Kidney epithelial cell (primary cell): ENCODE data around the gene EVL. TPM values are rescaled to one million over a fixed set of nuclear protein-coding genes. Genes with fewer than 3 reads are reported as not detected.

Source experiments
- DNase-seq: peaks from one replicate; pipeline ENCODE4 v3.0.0-alpha.2; 2010; ENCODE audit warnings: low read depth
- H3K27me3 ChIP-seq: 2 replicates; pipeline ENCODE4 v1.6.0; 2011; ENCODE audit warnings: low read length; ENCODE audit not compliant: control insufficient read depth, insufficient read depth
- H3K36me3 ChIP-seq: 2 replicates; pipeline ENCODE4 v1.5.1; 2011; ENCODE audit warnings: low read length; ENCODE audit not compliant: control insufficient read depth, insufficient read depth
- H3K4me3 ChIP-seq: 2 replicates; pipeline ENCODE4 v1.5.1; 2011; ENCODE audit warnings: low read depth, mild to moderate bottlenecking, control low read depth, low read length
- total RNA-seq: library from RNA; depleted of rRNA; stranded (reverse); fragments of >200 nt; gene quantifications from 2 replicates; pipeline ENCODE4 v1.2.3, GENCODE V29; 2015
- TF ChIP-seq, protein P1 (sequence below): IDR thresholded peaks from 2 replicates; pipeline ENCODE4 v1.5.1; 2011; ENCODE audit warnings: mild to moderate bottlenecking, moderate library complexity, low read length, control low read depth, inconsistent platforms; ENCODE audit not compliant: insufficient read depth, poor library complexity, severe bottlenecking

The EVL gene
- total RNA-seq, 1 donor from 2014 or later = 42.4 TPM

DNA sequence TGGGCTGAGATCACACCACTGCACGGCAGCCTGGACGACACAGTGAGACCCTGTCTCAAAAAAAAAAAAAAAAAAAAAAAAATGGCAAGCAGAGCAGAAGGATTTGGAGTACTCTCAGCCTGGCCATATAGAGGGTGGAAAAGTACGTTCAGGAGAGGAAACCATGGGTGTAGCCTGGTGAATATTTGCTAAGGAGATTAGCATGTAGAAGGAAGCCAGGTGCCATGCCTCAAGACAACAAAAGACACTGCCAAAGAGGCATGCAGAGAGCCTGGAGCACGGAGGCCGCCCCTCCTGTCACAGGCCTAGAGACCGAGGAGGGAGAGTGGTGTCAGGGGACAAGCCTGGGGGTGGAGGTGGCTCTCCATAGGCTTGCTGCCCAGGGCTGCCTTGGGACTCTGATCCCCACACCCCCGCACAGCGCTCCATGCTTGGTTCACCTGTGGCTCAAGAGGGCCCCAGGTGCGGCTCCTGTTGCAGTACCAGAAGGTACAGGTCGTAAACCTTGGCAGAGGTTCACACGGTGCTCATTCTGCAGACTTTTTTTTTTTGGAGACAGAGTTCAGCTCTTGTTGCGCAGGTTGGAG lies 122.1 kb downstream of the EVL start:
- no peak for DNase-seq
- H3K27me3 ChIP-seq = no peaks in the 10 kb centered on the region
- H3K36me3 ChIP-seq = no peaks in the 10 kb centered on the region
- TF ChIP-seq, protein P1, sequence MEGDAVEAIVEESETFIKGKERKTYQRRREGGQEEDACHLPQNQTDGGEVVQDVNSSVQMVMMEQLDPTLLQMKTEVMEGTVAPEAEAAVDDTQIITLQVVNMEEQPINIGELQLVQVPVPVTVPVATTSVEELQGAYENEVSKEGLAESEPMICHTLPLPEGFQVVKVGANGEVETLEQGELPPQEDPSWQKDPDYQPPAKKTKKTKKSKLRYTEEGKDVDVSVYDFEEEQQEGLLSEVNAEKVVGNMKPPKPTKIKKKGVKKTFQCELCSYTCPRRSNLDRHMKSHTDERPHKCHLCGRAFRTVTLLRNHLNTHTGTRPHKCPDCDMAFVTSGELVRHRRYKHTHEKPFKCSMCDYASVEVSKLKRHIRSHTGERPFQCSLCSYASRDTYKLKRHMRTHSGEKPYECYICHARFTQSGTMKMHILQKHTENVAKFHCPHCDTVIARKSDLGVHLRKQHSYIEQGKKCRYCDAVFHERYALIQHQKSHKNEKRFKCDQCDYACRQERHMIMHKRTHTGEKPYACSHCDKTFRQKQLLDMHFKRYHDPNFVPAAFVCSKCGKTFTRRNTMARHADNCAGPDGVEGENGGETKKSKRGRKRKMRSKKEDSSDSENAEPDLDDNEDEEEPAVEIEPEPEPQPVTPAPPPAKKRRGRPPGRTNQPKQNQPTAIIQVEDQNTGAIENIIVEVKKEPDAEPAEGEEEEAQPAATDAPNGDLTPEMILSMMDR = no peak
- H3K4me3 ChIP-seq = no peak overlapping the region

DNA sequence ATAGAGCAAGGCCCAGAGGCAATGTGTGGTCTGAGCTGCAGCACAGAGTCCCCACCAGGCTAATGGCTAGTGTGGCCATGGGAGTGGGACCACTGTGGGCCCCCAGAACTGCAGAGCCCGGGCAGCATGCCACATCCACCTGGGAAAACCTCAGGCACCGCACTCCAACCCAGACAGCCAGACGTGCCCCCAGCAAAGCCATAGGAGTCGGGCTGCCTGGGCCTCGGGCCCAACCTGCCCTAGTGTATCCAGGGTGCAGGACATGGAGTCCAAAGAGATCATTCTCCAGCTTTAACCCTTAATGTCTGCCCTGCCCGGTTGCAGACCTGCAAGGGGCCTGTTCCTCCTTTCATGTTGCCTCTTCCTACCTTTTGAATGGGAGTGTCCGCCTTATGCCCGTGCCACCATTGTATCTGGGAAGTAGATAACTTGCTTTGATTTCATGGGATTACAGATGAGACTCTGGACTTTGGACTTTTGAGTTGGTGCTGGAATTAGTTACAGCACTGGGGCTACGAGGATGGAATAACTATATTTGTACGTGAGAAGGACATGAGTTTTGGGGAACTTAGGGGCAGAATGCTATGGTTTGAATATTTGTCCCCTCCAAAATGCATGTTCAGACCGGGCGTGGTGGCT lies 123.3 kb downstream of the EVL start:
- Histone ChIP-seq H3K4me3 (no peak overlapping the region), H3K27me3 (no peaks in the 10 kb centered on the region), H3K36me3 (no peaks in the 10 kb centered on the region)
- no peak for DNase-seq
- TF ChIP-seq, protein P1 = no peak

DNA sequence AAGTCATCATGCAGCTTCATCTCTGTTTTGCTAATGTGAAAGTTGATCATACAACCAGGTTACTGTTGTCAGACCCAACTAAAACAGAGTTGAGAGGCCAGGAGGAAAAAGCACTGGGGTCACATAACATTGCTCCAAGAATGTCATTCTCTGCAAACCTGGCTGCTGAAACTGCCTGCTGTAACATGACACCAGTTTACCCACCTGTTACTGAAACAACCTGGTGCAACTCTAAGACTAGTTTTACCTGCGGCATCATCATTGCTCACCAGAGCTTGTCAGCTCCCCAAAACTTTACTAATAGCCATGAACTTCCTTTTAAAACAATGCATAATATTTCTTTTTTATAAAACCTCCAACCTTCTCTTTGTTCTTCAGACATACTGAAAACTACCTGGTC lies 124.9 kb downstream of the EVL start:
- Histone ChIP-seq H3K27me3 (no peaks in the 10 kb centered on the region), H3K4me3 (no peak overlapping the region), H3K36me3 (no peaks in the 10 kb centered on the region)
- TF ChIP-seq, protein P1 = no peak
- no peak for DNase-seq

DNA sequence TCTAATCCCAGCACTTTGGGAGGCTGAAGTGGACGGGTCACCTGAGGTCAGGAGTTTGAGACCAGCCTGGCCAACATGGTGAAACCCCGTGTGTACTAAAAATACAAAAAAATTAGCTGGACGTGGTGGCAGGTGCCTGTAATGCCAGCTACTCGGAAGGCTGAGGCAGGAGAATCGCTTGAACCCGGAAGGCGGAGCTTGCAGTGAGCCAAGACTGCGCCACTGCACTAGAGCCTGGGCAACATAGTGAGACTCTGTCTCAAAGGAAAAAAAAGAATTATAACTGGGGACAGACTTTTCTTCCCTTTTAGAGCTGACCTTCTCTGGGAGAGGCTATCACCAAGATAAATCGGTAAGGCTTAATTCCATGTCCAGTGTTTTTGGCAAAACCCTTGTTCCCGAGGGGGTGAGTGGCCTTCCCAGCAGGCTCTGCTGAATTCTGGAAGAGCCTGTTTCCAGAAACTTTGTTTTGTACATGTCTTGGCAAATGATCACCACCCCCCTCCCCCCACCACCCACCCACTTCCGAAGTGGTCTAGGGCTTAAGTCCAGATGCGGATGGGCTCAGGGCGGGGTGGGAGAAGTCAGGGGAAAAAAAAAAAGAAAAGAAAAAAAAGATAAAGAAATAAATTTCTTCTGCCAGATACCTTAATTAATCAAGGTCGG lies 126.5 kb downstream of the EVL start:
- no peak for DNase-seq
- Histone ChIP-seq H3K27me3 (no peaks in the 10 kb centered on the region), H3K36me3 (no peaks in the 10 kb centered on the region), H3K4me3 (no peak overlapping the region)
- TF ChIP-seq, protein P1 = no peak

DNA sequence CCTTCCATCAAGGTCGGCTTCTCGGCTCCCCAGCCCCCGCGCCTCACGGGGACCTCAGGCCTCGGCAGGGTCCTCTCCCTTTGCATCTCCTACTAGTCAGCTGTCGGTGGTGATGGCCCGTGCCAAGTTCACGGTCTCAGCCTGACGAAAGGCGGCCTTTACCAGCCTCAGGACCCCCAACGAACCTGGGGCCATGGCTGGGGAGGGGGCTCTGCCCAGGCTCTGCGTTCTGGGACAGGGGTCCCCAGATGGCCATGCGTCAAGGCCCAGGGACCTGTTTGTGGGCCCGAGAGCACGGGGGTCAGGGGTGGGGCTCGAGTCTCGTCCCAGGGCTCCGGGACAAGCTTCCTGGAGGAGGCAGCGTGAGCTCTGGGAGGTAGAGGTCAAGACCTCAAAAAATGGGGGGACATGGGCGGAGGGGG lies 127.0 kb downstream of the EVL start:
- Histone ChIP-seq H3K27me3 (no peaks in the 10 kb centered on the region), H3K36me3 (no peaks in the 10 kb centered on the region), H3K4me3 (peak overlapping the region; percentile 33)
- TF ChIP-seq, protein P1 = no peak
- DNase-seq = no peak
